HG03025 (cell line): ENCODE results near the gene FCHSD1.
A peak's percentile ranks its signal among the peaks of the same experiment; 100 is the strongest.
"Not testable (repeated sequence)": the region's sequence is repeated elsewhere in the genome, so short reads cannot be mapped to it uniquely, and the experiment has no call there.

ENCODE experiments used
- ATAC-seq: cut with Tn5 transposase; IDR thresholded peaks from one replicate; pipeline ENCODE4 v1.9.1; 2021; ENCODE audit warnings: mild to moderate bottlenecking, moderate library complexity; ENCODE audit not compliant: unreplicated experiment, low FRiP score

FCHSD1 gene

DNA sequence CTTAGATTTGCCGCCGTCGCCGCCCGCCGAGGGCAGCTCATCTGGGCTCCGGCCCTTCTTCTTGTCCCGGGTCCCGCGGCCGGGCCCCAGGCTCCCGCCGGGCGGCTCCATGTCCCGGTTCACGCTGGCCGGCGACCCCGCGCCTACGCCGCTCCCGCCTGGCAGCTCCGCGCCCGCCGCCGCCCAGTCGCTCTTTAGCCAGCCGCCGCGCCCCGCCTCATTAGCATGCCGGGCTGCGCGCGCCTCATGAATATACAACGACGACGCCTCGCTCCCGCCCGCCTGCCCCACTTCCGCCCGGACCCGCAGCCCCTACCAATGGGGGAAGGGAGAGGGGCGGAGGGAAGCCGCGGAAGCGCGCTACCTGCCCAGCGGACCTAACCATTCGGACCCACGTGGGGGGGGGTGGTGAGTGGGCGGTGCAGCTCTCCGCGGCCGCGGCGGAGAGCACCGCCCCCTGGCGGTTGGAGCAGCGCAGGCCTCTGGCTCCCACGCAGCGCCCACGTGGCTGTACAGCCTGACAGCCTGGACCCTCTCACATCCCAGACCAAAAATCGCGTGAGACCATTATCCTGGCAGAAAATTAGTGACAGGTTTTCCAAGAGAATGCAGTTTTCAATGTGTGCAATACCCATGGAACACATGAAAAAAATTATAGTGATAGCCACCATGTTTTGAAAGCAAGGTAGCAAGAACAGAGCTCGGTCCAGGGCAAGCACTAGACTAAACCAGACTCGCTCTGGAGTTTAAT is 32.2 kb downstream of the FCHSD1 start, which contains the start of gene DIAPH1:
Gene DIAPH1, minus strand, starts transcription at position 197 of the 751 bp plus-strand sequence. Its CDS starts 86 bp downstream, at position 111.
- ATAC-seq = peak; percentile 73

GRCh38 chr5:141618030-141618803 is 33.0 kb downstream of the FCHSD1 start:
- peak; percentile 19 for ATAC-seq

DNA sequence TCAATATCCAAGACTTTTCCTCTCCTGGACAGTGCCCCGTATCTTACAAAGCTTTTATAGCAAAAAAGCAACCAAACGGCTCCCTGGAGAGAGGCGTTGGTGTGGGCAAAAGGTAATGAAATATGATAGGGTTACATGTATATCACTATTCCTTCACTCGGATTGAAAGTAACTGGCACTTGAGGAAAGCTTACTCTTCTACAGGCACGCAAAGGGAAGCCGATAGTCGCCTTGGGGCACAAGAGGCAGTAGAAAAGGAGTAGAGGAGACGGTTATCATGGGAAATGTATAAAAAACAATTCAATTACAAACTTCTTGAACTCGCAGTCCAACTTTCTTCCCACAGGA is 33.6 kb downstream of the FCHSD1 start:
- no peak for ATAC-seq

DNA sequence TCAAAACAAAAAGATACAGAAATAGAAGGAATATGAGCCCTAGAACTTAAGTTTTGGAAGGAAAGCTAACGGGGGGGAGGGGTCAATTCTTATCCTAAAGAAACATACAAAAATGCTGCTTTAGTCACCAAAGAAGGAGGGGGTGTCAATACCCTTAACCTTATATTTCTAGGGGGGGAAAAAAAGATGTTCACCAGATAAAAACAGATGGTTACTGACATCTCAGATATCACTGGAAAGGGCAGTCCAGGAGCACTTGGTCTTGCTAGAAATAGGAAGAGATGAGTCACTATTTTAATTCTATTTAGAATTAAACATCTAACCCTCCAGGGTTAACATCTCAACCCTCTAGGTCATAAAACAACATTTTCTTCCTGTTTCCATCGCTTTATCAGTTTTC is 34.1 kb downstream of the FCHSD1 start:
- ATAC-seq = no peak

- ATAC-seq = no peak
These were observed 35.1 kb downstream of the FCHSD1 start for GRCh38 chr5:141615991-141616720.

DNA sequence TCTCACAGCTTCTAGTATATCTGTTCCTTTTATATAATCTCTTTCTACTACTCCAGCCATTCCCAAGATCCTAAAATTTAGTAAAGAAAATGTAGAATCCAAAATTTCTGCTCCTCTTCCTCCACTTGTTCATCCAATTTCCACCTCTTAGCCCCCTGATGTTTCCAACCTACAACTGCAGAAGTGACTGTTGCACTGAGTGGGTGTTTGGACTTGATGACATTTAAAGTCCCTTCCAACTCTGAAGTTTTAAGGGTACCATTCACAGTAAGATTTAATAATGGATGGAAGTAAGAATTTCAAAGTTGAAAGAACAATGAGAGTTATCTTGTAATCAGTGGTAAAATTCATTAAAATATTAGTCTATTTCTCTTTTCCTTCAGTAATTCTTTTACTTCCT is 37.9 kb downstream of the FCHSD1 start:
- no peak for ATAC-seq

DNA sequence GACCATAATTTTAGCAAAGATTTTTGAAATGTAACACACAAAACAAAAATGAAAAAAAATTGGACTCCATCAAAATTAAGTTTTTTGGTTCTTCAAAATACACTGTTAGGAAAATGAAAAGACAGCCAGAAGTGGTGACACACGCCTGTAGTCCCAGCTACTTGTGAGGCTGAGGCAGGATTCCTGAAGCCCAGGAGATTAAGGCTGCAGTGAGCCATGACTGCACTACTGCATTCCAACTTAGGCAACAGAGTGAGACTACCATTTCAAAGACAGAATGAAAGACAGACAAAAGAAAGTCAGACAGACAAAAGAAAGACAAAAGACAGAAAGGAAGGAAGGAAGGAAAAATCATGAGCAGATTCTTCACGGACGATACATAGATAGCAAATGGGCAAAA is 39.9 kb downstream of the FCHSD1 start:
- no peak for ATAC-seq

GRCh38 chr5:141609921-141610320 is 41.3 kb downstream of the FCHSD1 start:
- ATAC-seq = not testable (repeated sequence)

GRCh38 chr5:141609044-141609443 is 42.2 kb downstream of the FCHSD1 start:
- ATAC-seq = no peak

GRCh38 chr5:141608557-141608956 is 42.7 kb downstream of the FCHSD1 start:
- ATAC-seq = no peak

GRCh38 chr5:141608046-141608445 is 43.2 kb downstream of the FCHSD1 start:
- no peak for ATAC-seq

DNA sequence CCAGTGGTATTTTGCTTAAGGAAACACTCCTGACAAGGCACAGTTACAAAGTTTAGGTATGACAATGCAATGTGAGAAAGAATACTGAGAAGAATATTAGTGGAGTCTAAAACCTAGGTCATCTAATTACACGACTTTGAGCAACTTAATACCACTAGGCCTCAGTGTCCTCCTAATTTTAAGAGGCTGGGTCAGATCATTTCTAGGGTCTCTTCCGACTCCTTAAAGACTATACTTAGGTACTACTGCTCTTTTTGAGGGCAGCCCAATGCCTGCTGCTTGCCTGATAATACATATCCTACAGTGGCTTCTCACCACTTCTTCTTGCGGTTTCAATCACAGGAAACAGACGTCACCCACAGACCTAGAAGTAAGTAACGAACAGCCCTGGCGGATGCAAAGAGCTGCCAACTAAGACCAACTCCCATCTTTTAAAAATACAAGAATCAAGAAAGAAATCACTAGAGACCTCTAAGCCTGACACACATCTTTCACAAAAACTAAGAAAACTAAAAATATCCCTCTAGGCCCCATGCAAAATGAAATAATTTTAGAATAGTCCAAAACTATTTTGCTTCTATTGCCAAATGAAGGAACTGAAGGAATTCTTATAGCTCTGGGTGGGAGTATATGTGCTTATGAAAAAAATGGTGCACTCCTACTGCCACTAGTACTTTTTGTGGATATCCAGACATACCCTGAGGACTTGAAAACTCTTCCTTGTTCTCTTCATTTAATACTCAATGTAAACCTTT is 45.5 kb downstream of the FCHSD1 start:
- peak; percentile 91 for ATAC-seq

GRCh38 chr5:141603923-141604717 is 47.1 kb downstream of the FCHSD1 start:
- no peak for ATAC-seq

GRCh38 chr5:141602606-141603005 is 48.6 kb downstream of the FCHSD1 start:
- no peak for ATAC-seq

DNA sequence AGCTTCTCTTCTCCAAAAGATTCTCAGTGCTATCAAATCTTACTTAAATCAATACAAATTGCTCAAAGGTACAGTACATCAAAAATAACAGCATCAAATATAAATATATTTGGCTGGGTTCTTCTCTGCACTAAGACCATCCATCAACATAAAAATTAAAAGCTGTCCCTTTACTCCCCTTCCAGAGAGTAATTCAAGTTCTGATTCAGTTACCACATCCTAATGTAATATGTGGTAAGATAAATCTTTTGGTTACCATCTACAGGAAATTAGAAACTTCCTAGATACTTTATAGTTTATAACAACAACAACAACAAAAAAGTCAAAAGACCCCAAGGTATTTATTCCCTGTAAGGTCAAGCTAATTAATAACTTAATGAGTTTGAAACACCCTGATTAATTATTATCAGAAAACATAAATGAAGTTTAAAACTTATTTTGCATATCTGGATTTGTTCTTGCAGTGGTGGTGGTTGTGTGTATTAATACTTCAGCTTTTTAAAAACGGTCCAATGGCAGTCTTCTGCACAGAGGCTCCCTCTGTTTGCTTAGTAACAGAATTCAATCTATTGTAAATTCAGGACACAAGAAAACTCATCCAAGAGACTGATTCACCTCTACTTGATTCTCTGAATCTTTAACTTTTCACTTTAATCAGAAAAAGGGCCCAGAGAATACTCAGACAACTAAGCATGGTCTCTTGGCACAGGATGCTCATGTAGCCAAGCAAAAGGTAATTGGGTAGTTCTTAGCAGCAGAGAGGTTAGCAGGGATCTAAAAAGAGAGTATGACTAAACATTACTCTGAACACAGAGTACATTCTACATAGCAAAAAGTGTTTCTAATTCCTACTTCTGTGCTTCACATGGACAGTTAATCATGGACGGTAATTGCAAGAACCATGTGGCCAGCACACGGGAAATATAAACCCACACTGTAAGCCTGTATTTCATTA is 52.5 kb downstream of the FCHSD1 start:
- ATAC-seq = no peak

- no peak for ATAC-seq
These were observed 53.4 kb downstream of the FCHSD1 start for GRCh38 chr5:141597814-141598213.

- ATAC-seq = no peak
These were observed 53.8 kb downstream of the FCHSD1 start for GRCh38 chr5:141597394-141597793.

GRCh38 chr5:141596867-141597266 is 54.4 kb downstream of the FCHSD1 start:
- no peak for ATAC-seq

DNA sequence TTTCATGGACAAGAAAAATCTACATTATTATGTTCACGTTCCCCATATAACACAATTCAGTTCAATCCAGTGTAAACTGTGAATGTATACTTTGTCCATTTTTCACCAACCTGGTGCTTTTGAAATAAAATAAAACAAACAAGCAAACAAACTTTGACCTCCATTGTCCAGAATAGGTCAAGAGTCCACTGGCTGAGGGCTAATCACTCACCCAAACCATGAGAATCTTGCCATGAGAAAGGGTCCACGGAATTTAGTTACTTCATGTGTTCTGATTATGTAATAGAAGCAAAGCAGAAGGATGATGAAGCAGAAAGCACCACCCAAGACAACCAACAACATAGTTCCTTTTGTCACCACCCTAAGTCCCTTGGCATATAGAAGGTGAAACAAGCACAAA is 61.1 kb downstream of the FCHSD1 start:
- no peak for ATAC-seq
